H9 (cell line): ENCODE measurements around the gene MCU. TPM values are rescaled to one million over a fixed set of nuclear protein-coding genes. Genes with fewer than 3 reads are reported as not detected.

Source experiments
- DNase-seq: peaks from one replicate; pipeline ENCODE4 v3.0.0-alpha.2; 2017
- H2AFZ ChIP-seq: one replicate; pipeline ENCODE4 v1.6.1; 2013; ENCODE audit warnings: mild to moderate bottlenecking, low read length, control low read depth, moderate library complexity
- H2AK5ac ChIP-seq: 2 replicates; pipeline ENCODE4 v1.6.1; 2013; ENCODE audit warnings: low read length, control low read depth, mixed read lengths; ENCODE audit not compliant: insufficient read length
- H2BK120ac ChIP-seq: one replicate; pipeline ENCODE4 v1.6.1; 2013; ENCODE audit warnings: low read depth, mild to moderate bottlenecking, low read length, control low read depth, inconsistent platforms; ENCODE audit not compliant: poor library complexity, severe bottlenecking
- H2BK12ac ChIP-seq: 2 replicates; pipeline ENCODE4 v1.6.1; 2013; ENCODE audit warnings: low read length, control low read depth, mixed read lengths, low read depth; ENCODE audit not compliant: insufficient read length
- H2BK15ac ChIP-seq: 2 replicates; pipeline ENCODE4 v1.6.1; 2013; ENCODE audit warnings: low read depth, low read length, control low read depth
- H2BK20ac ChIP-seq: one replicate; pipeline ENCODE4 v1.6.1; 2013; ENCODE audit warnings: low read depth, mild to moderate bottlenecking, low read length, control low read depth, inconsistent platforms; ENCODE audit not compliant: poor library complexity, severe bottlenecking
- H2BK5ac ChIP-seq: 2 replicates; pipeline ENCODE4 v1.6.1; 2013; ENCODE audit warnings: low read length, control low read depth, mixed read lengths; ENCODE audit not compliant: insufficient read length
- H3K14ac ChIP-seq: 2 replicates; pipeline ENCODE4 v1.6.1; 2013; ENCODE audit warnings: low read length, control low read depth; ENCODE audit not compliant: insufficient read depth
- H3K18ac ChIP-seq: 2 replicates; pipeline ENCODE4 v1.6.1; 2013; ENCODE audit warnings: low read depth, mild to moderate bottlenecking, mixed read lengths, low read length, control low read depth; ENCODE audit not compliant: insufficient read length
- H3K23ac ChIP-seq: 2 replicates; pipeline ENCODE4 v1.6.1; 2013; ENCODE audit warnings: low read length, control low read depth, mixed read lengths, low read depth; ENCODE audit not compliant: insufficient read length
- H3K23me2 ChIP-seq: 2 replicates; pipeline ENCODE4 v1.6.1; 2013; ENCODE audit warnings: low read depth, mild to moderate bottlenecking, mixed read lengths, low read length, control low read depth; ENCODE audit not compliant: insufficient read length, poor library complexity, severe bottlenecking
- H3K27ac ChIP-seq: 2 replicates; pipeline ENCODE4 v1.5.1; 2013; ENCODE audit warnings: low read length, control low read depth, mixed read lengths, low read depth; ENCODE audit not compliant: insufficient read length
- H3K27me3 ChIP-seq: 2 replicates; pipeline ENCODE4 v1.6.1; 2013; ENCODE audit warnings: low read length, control low read depth, inconsistent platforms; ENCODE audit not compliant: insufficient read depth
- H3K4ac ChIP-seq: 2 replicates; pipeline ENCODE4 v1.6.1; 2013; ENCODE audit warnings: low read depth, mild to moderate bottlenecking, control low read depth, inconsistent platforms, low read length, moderate library complexity
- H3K4me1 ChIP-seq: 2 replicates; pipeline ENCODE4 v1.6.1; 2013; ENCODE audit warnings: low read length, control low read depth, inconsistent platforms; ENCODE audit not compliant: insufficient read depth
- H3K4me2 ChIP-seq: 2 replicates; pipeline ENCODE4 v1.6.1; 2013; ENCODE audit warnings: low read length, control low read depth, mixed read lengths; ENCODE audit not compliant: insufficient read length, insufficient read depth
- H3K56ac ChIP-seq: 2 replicates; pipeline ENCODE4 v1.6.1; 2013; ENCODE audit warnings: low read depth, mild to moderate bottlenecking, mixed read lengths, low read length, control low read depth; ENCODE audit not compliant: insufficient read length
- H3K79me1 ChIP-seq: 2 replicates; pipeline ENCODE4 v1.6.1; 2013; ENCODE audit warnings: low read depth, mild to moderate bottlenecking, moderate library complexity, low read length, control low read depth, inconsistent platforms; ENCODE audit not compliant: insufficient read depth, poor library complexity, severe bottlenecking
- H3K79me2 ChIP-seq: 2 replicates; pipeline ENCODE4 v1.6.1; 2013; ENCODE audit warnings: low read length, control low read depth, inconsistent platforms; ENCODE audit not compliant: insufficient read depth
- H3K9ac ChIP-seq: 2 replicates; pipeline ENCODE4 v1.6.1; 2013; ENCODE audit warnings: low read length, control low read depth, mixed read lengths; ENCODE audit not compliant: insufficient read length; ENCODE audit errors: extremely low read depth
- H3K9me3 ChIP-seq: one replicate; pipeline ENCODE4 v1.6.1; 2013; ENCODE audit warnings: low read depth, low read length, inconsistent platforms; ENCODE audit not compliant: control insufficient read depth
- H3T11ph ChIP-seq: one replicate; pipeline ENCODE4 v1.6.1; 2013; ENCODE audit warnings: mild to moderate bottlenecking, low read length, control low read depth, inconsistent platforms
- H4K20me1 ChIP-seq: one replicate; pipeline ENCODE4 v1.6.1; 2013; ENCODE audit not compliant: control insufficient read depth, insufficient read length, insufficient read depth
- H4K5ac ChIP-seq: 2 replicates; pipeline ENCODE4 v1.6.1; 2013; ENCODE audit warnings: low read depth, mild to moderate bottlenecking, mixed read lengths, low read length, control low read depth; ENCODE audit not compliant: insufficient read length
- H4K8ac ChIP-seq: replicated peaks from 2 replicates; pipeline ENCODE4 v1.6.1; 2013; ENCODE audit warnings: low read length, control low read depth, mixed read lengths, low read depth; ENCODE audit not compliant: insufficient read length
- H4K91ac ChIP-seq: 2 replicates; pipeline ENCODE4 v1.6.1; 2013; ENCODE audit warnings: low read depth, mild to moderate bottlenecking, moderate library complexity, mixed read lengths, low read length, control low read depth; ENCODE audit not compliant: insufficient read length
- H3K27ac Mint-ChIP-seq, 3 experiments: 2 replicates in 2 of 3; 3 replicates in 1 of 3; pipeline ENCODE4 v1.8.0; 2020 to 2021; ENCODE audit warnings: mixed read lengths in 3 of 3, mild to moderate bottlenecking in 1 of 3, moderate library complexity in 1 of 3
- H3K27me3 Mint-ChIP-seq: 2 replicates; pipeline ENCODE4 v1.8.0; 2021; ENCODE audit warnings: low read depth, mild to moderate bottlenecking, moderate library complexity, mixed read lengths
- H3K36me3 Mint-ChIP-seq, 3 experiments: 2 replicates in 2 of 3; 3 replicates in 1 of 3; pipeline ENCODE4 v1.8.0; 2020 to 2021; ENCODE audit warnings: low read depth in 3 of 3, mixed read lengths in 3 of 3; ENCODE audit not compliant: insufficient read depth in 1 of 3
- H3K4me1 Mint-ChIP-seq, 2 experiments: 2 replicates each; pipeline ENCODE4 v1.8.0; 2020; ENCODE audit warnings: mixed read lengths in 2 of 2
- H3K4me3 Mint-ChIP-seq, 2 experiments: 2 replicates in 1 of 2; 3 replicates in 1 of 2; pipeline ENCODE4 v1.8.0; 2020 to 2021; ENCODE audit warnings: mild to moderate bottlenecking in 2 of 2, mixed read lengths in 2 of 2, moderate library complexity in 1 of 2
- H3K9me3 Mint-ChIP-seq, 2 experiments: 2 replicates in 1 of 2; 3 replicates in 1 of 2; pipeline ENCODE4 v1.8.0; 2020; ENCODE audit warnings: mild to moderate bottlenecking in 2 of 2, mixed read lengths in 2 of 2, moderate library complexity in 1 of 2
- CTCF ChIP-seq: fragments of 200-600 bp; sonication (generic); conservative IDR thresholded peaks from 3 replicates; pipeline ENCODE4 v1.8.0; 2021; ENCODE audit warnings: antibody characterized with exemption, mild to moderate bottlenecking
- WGBS: extraction: QIAGEN DNeasy Blood & Tissue Kit; methylation state at CpG from one replicate; pipeline ENCODE4 v1.1.7; 2013; ENCODE audit warnings: missing lambda C conversion rate, low lambda C conversion rate, mixed read lengths; ENCODE audit not compliant: insufficient read length; ENCODE audit errors: extremely low coverage; 5-methylcytosine and 5-hydroxymethylcytosine counted together
- total RNA-seq: library from RNA; stranded (reverse); gene quantifications from 2 replicates; pipeline ENCODE4 v1.2.1, GENCODE V29; 2021

The MCU gene
- total RNA-seq, 1 experiment from 2014 or later, result 36.6 TPM

- no peaks in the 10 kb centered on the region for H3K4me1 ChIP-seq
- Mint-ChIP-seq H3K36me3 (peaks cover 3 to 11% (median 4%) of the 10 kb centered on the region in 3 experiments; a peak in 2 of 7 replicates), H3K4me1 (peaks cover 4 to 12% of the 10 kb centered on the region in 2 experiments; a peak in 3 of 4 replicates), H3K4me3 (no peak overlapping the region), H3K9me3 (no peaks in the 10 kb centered on the region), H3K27ac (no peak overlapping the region; a peak in 1 of 7 replicates), H3K27me3 (no peaks in the 10 kb centered on the region)
- TF ChIP-seq CTCF, result no peak
- H2AK5ac ChIP-seq, result no peak overlapping the region
- no peaks in the 10 kb centered on the region for H3K9me3 ChIP-seq
- H3K9ac ChIP-seq, result no peak overlapping the region
- no peak overlapping the region for H3K23ac ChIP-seq
- no peaks in the 10 kb centered on the region for H3K23me2 ChIP-seq
- no peak overlapping the region for H2BK12ac ChIP-seq
- no peak overlapping the region for H2BK20ac ChIP-seq
- no peak overlapping the region for H3K56ac ChIP-seq
- H3K27ac ChIP-seq, result no peak overlapping the region
- H4K91ac ChIP-seq, result no peak overlapping the region
- no peak overlapping the region for H2BK5ac ChIP-seq
- H2BK120ac ChIP-seq, result no peak overlapping the region
- H4K5ac ChIP-seq, result no peak overlapping the region
- H3K79me1 ChIP-seq, result no peaks in the 10 kb centered on the region
- H4K8ac ChIP-seq, result no peak overlapping the region
- no peaks in the 10 kb centered on the region for H4K20me1 ChIP-seq
- no CpG with 5 or more reads among the region's 2 CpGs for WGBS
- no peak overlapping the region for H2AFZ ChIP-seq
- no peaks in the 10 kb centered on the region for H3K27me3 ChIP-seq
- H3K18ac ChIP-seq, result no peak overlapping the region
- H3K4me2 ChIP-seq, result no peak overlapping the region
- no peak overlapping the region for H3K4ac ChIP-seq
- DNase-seq, result no peak
- no peak overlapping the region for H3K14ac ChIP-seq
- H3T11ph ChIP-seq, result no peak overlapping the region
- no peaks in the 10 kb centered on the region for H3K79me2 ChIP-seq
- H2BK15ac ChIP-seq, result no peak overlapping the region
Observed at GRCh38 chr10:72727130-72727529, 35.2 kb downstream of the MCU start.
